Heart left ventricle (tissue), 16 donors: ENCODE results near the gene CIAO1. TPM values are rescaled to one million over a fixed set of nuclear protein-coding genes. Genes with fewer than 3 reads are reported as not detected.
A peak's percentile ranks its signal among the peaks of the same experiment; 100 is the strongest.

Source experiments
- ATAC-seq, 4 donors: fragments of 200-7000 bp; cut with Tn5 transposase; one replicate each; pipeline ENCODE4 v1.9.1; 2020 to 2022; ENCODE audit warnings: moderate library complexity in 4 of 4, mild to moderate bottlenecking in 3 of 4, moderate number of reproducible peaks in 1 of 4
- DNase-seq, 5 donors: peaks; one replicate each; pipeline ENCODE4 v3.0.0-alpha.2; 2020
- H3K27ac ChIP-seq, 12 donors: fragments of 200-600 bp; sonication (generic) in 4 of 12; one replicate each; pipeline versions ENCODE4 v1.5.0 to v1.8.0; 2016 to 2022; ENCODE audit warnings: mild to moderate bottlenecking in 2 of 12
- H3K27me3 ChIP-seq, 9 donors: fragments of 200-600 bp; sonication (generic) in 2 of 9; one replicate each; pipeline versions ENCODE4 v1.5.1 to v1.8.0; 2016 to 2022; ENCODE audit warnings: mild to moderate bottlenecking in 3 of 9
- H3K36me3 ChIP-seq, 9 donors: fragments of 200-600 bp; sonication (generic) in 2 of 9; one replicate each; pipeline versions ENCODE4 v1.5.0 to v1.8.0; 2018 to 2022; ENCODE audit warnings: mild to moderate bottlenecking in 2 of 9
- H3K4me1 ChIP-seq, 12 donors: fragments of 200-600 bp; sonication (generic) in 4 of 12; one replicate each; pipeline versions ENCODE4 v1.5.0 to v1.8.0; 2016 to 2022; ENCODE audit warnings: mild to moderate bottlenecking in 3 of 12
- H3K4me3 ChIP-seq, 12 donors: fragments of 200-600 bp; sonication (generic) in 4 of 12; one replicate each; pipeline versions ENCODE4 v1.5.0 to v1.8.0; 2017 to 2022; ENCODE audit warnings: mild to moderate bottlenecking in 9 of 12, moderate library complexity in 4 of 12
- H3K9me3 ChIP-seq, 12 donors: fragments of 200-600 bp; sonication (generic) in 4 of 12; one replicate each; pipeline versions ENCODE4 v1.5.0 to v1.8.0; 2016 to 2022; ENCODE audit warnings: mild to moderate bottlenecking in 1 of 12
- CTCF ChIP-seq, 12 donors: fragments of 200-600 bp; sonication (generic) in 4 of 12; IDR thresholded peaks; one replicate each; pipeline versions ENCODE4 v1.5.0 to v1.8.0; 2018 to 2022; ENCODE audit warnings: antibody characterized with exemption in 12 of 12, mild to moderate bottlenecking in 5 of 12
- POLR2A ChIP-seq, 2 donors: fragments of 450-650 bp; IDR thresholded peaks; one replicate each; pipeline ENCODE4 v1.6.1; 2017; ENCODE audit warnings: antibody characterized with exemption in 2 of 2, mild to moderate bottlenecking in 2 of 2, moderate library complexity in 2 of 2
- WGBS, 4 donors: extraction: QIAGEN DNeasy Blood & Tissue Kit in 2 of 4; methylation state at CpG; one replicate each; pipeline versions ENCODE4 v1.1.5 to v1.1.7; 2013 to 2018; 5-methylcytosine and 5-hydroxymethylcytosine counted together
- intact Hi-C, 10 donors: fragments of 100-400 bp; cut with DNase I; formaldehyde crosslinking; loops; one replicate each; pipeline versions ENCODE4 v1.11.1 to v1.14.2; 2022
- polyA plus RNA-seq, 2 donors: library from polyadenylated mRNA; stranded (reverse); fragments of 200-250 nt; gene quantifications; one replicate each; pipeline ENCODE4 v1.2.3, GENCODE V29; 2013
- total RNA-seq, 9 donors: library from RNA; depleted of rRNA in 2 of 9; stranded (reverse); fragments of >200 nt in 2 of 9; fragmentation: NEBNext Ultra II Directional in 3 of 9; extraction: Animal tissue kit (Norgen Biotek cat#: 25700) in 3 of 9; gene quantifications; one replicate each; pipeline versions ENCODE4 v1.1.0 to v1.2.4, GENCODE V29; 2016 to 2023
- donor health status: ischemic (EF 13 %, LVEDD 7.1; RV severe dilation, severe dysfunction).
- donor health status: healthy with polysubstance abuse.
- donor health status: DM: no; HTN: yes; CAD: no.
- donor health status: DM: no; HTN: no; CAD: no.
- donor health status: ischemic (EF 25% LVEDD 6.9; RV normal size, moderate dysfunction).
- donor health status: ischemic (EF 25% LVEDD 5.7; RV mildly dilated, moderate dysfunction).
- donor health status: healthy.
- donor health status: DM: yes; HTN: yes; CAD: no.
- donor health status: ischemic (EF 35%, LVEDD 5.7; RV mildly dilated, moderate dysfunction).
- donor health status: nonischemic (EF 11% LVEDD 7.7; RV severe dilation, severe dysfunction).
- donor health status: DM: yes; HTN: yes; CAD: no.
- donor health status: PGD.
- donor health status: ischemic (EF 29% LVEDD 5.4; RV normal size, mild dysfunction).
- donor health status: nonischemic (EF 23%, LVEDD 6.1; RV moderate dilation, normal function).

Gene CIAO1
- total and polyA plus RNA-seq, 11 donors: 20.5 to 109 (median 68.7) TPM

- no peak for TF ChIP-seq CTCF (IDR thresholded peaks at IDR 0.05)
- no peak for TF ChIP-seq POLR2A (IDR thresholded peaks at IDR 0.05)
- WGBS, 4 donors: 62 to 72% (median 66%) methylated on average over 9 of the region's 9 CpGs
- DNase-seq: no peak
- Histone ChIP-seq H3K27me3 (no peaks in the 10 kb centered on the region), H3K4me1 (peaks cover 0 to 41% (median 21%) of the 10 kb centered on the region in 12 donors), H3K4me3 (no peak overlapping the region), H3K36me3 (no peaks in the 10 kb centered on the region), H3K9me3 (no peaks in the 10 kb centered on the region), H3K27ac (peak overlapping the region in 6 of 12 donors; percentile 1 to 96 (median 19))
- peak; percentile 22 to 52 (median 37) for ATAC-seq
- intact Hi-C loops: no loop called here
Observed at GRCh38 chr2:96240341-96241038, 25.5 kb upstream of the CIAO1 start.

- no peak for TF ChIP-seq POLR2A (IDR thresholded peaks at IDR 0.05)
- TF ChIP-seq CTCF (IDR thresholded peaks at IDR 0.05): no peak
- Histone ChIP-seq H3K27me3 (no peaks in the 10 kb centered on the region), H3K4me3 (no peak overlapping the region), H3K4me1 (peaks cover 0 to 48% (median 21%) of the 10 kb centered on the region in 12 donors), H3K27ac (peak overlapping the region in 4 of 12 donors; percentile 45 to 96 (median 65)), H3K9me3 (no peaks in the 10 kb centered on the region), H3K36me3 (no peaks in the 10 kb centered on the region)
- no peak for DNase-seq
- ATAC-seq: no peak
- WGBS, 4 donors: 83 to 97% (median 94%) methylated on average over 2 of the region's 2 CpGs
- intact Hi-C loops: no loop called here
Observed at GRCh38 chr2:96241227-96241626, 24.8 kb upstream of the CIAO1 start.

GRCh38 chr2:96241900-96242611 is 24.0 kb upstream of the CIAO1 start:
- H3K9me3 ChIP-seq: no peaks in the 10 kb centered on the region
- peak in 3 of 4 donors; percentile 52 to 82 (median 57) for ATAC-seq
- TF ChIP-seq CTCF (IDR thresholded peaks at IDR 0.05): no peak
- no peak for TF ChIP-seq POLR2A (IDR thresholded peaks at IDR 0.05)
- intact Hi-C loops: no loop called here
- peaks cover 0 to 57% (median 24%) of the 10 kb centered on the region in 12 donors for H3K4me1 ChIP-seq
- peak overlapping the region; percentile 2 to 96 (median 50) for H3K27ac ChIP-seq
- no peaks in the 10 kb centered on the region for H3K36me3 ChIP-seq
- DNase-seq: peak in 4 of 5 donors; percentile 52 to 63 (median 55)
- WGBS, 4 donors: 73 to 79% (median 75%) methylated on average over 5 of the region's 5 CpGs
- H3K27me3 ChIP-seq: no peaks in the 10 kb centered on the region
- peak overlapping the region in 1 of 12 donors; percentile 28 for H3K4me3 ChIP-seq

GRCh38 chr2:96243843-96244242 is 22.2 kb upstream of the CIAO1 start:
- H3K27ac ChIP-seq: no peak overlapping the region
- H3K9me3 ChIP-seq: no peaks in the 10 kb centered on the region
- 83 to 95% (median 94%) methylated on average over 5 of the region's 5 CpGs for WGBS, 4 donors
- H3K4me1 ChIP-seq: peaks cover 0 to 73% (median 24%) of the 10 kb centered on the region in 12 donors
- no peak overlapping the region for H3K4me3 ChIP-seq
- ATAC-seq (no peak), DNase-seq (no peak)
- intact Hi-C loops: no loop called here
- TF ChIP-seq CTCF (IDR thresholded peaks at IDR 0.05) (no peak), POLR2A (IDR thresholded peaks at IDR 0.05) (no peak)
- no peaks in the 10 kb centered on the region for H3K36me3 ChIP-seq
- H3K27me3 ChIP-seq: no peaks in the 10 kb centered on the region
